AG08396 (cell line): ENCODE results near the gene FGF18.

Experiments
- DNase-seq: peaks from one replicate; pipeline ENCODE4 v3.0.0; 2012; ENCODE audit warnings: low spot score, mixed read lengths

The FGF18 gene

DNA sequence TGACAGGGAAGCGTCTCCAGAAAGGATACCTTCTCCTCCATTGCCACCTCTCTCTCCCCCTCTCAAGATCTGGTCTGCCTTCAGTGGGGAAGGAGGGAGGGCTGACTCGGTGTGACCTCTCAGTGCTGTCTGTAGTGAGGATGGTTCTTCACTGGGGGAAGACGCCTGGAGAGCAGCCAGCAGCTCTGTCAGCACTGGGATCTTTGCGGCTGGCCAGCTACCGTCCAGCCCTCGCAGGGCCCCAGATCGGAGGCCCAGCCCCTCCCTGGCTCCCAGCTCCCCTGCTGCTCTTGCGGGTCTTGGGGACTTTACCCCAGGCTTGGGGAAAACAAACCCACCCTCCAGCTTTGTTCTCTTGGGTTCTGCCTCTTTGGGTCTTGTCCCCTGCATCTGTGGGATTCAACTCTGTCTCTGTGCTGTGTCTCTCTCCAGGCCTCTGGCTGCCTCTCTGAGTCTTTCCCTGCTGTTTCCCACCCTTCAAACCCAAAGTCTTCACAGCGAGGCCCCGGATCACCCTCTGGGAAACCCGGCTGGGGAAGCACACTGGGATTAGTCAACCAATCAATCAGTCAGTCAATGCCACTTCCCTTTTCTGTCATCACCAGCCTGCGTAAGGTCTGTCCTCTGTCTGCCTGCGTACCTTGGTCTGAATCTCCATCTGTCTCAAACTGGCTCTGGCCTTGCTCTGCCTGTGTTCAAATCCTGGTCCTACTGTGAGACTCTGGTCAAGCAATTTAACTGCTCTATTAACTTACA is 23.0 kb downstream of the FGF18 start:
- DNase-seq = peak; percentile 43

DNA sequence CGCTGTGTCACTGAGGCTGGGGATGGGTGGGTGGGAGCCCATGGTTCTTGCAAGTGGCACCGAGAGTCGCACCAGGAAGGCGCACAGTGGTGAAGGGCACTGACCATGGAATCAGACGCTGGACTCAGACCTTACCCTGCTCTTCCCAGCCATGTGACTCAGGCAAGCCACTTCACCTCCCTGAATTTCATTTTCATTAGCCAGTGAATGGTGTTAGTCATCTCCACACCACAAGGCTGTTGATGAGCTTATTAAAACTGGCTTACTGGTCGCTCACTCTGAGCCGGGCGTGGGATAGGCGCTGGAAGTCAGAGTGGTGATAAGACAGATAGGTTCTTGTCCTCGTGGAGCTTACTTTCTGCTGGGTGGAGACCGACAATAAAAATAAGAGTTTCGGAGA is 25.1 kb downstream of the FGF18 start:
- no peak for DNase-seq

DNA sequence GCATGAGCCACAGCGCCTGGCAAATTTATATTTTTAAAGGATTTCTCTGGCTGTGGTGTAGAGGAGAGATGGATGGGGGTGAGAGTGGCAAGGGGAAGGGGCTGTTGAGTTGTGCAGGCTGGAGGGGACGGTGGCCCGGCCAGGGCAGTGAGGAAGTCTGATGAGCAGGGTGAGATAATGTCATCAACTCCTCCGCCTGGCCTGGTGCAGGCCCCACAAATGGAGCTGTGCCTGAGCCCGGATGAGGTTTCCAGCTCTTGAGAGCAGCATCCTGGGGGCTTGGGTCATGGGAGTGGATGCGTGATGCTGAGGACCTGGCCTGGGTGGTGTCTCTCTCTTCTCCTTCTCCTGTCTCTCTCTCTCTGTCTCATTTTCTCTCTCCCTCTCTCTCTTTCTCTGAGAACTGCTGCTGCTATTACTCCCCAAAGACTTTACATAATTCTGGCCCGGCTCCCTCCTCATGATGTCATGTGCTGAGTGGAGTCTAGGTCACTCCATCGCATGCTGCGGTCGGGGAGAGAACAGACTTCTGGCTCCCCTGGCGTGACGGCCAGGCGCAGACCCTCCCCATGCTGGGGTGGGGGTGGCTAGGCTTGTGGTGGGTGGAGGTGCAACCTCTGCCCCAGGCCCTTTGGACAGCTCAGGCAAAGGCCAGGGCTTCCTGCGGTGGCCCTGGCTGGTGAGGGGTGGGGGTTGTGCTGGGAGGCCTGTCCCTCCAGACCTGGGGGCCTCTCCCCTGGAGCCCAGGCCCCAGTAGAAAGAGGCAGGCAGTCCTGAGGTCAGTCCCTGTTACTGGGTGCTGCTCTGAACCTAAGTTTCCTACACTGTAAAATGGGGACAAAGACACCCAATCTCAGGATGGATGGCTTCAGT is 26.4 kb downstream of the FGF18 start:
- DNase-seq = peak; percentile 73

DNA sequence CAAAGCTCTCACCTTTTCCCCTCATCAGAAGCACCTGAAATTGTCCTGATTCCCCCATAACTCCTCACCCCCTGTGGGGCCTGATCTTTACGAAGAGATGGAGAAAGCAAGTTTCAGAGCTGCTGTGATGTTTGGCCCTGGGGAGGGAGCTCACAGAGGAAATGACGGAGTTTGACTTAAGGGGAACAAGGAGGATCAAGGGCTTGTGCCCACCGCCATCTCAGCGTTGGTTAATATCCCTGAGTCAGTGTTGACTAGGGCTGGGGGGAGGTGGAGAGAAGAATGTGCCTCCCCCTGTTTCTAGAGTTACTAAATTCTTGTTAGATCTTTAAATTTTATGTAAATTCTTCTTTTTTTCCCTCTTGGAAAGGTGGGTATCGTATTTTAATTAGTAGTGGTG is 27.8 kb downstream of the FGF18 start:
- no peak for DNase-seq

DNA sequence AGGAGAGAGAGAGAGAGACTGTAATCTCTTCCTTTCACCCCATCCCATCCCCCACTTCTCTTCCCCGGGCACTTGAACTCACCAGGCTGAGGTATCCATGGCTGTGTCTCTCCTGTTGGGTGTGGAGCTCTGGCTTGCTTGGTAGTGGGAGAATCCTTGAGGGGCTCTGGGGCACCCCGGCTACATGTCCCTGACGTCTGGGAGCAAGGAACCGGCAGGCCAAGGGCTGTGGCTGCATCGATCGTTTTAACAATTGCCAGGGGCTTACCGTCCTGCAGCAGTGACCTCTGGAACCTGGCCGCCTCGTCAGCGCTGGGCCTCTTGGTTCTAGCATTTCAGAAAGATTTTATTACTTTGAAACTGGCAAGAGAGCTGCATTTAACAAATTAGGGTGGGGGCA is 30.0 kb downstream of the FGF18 start:
- no peak for DNase-seq

DNA sequence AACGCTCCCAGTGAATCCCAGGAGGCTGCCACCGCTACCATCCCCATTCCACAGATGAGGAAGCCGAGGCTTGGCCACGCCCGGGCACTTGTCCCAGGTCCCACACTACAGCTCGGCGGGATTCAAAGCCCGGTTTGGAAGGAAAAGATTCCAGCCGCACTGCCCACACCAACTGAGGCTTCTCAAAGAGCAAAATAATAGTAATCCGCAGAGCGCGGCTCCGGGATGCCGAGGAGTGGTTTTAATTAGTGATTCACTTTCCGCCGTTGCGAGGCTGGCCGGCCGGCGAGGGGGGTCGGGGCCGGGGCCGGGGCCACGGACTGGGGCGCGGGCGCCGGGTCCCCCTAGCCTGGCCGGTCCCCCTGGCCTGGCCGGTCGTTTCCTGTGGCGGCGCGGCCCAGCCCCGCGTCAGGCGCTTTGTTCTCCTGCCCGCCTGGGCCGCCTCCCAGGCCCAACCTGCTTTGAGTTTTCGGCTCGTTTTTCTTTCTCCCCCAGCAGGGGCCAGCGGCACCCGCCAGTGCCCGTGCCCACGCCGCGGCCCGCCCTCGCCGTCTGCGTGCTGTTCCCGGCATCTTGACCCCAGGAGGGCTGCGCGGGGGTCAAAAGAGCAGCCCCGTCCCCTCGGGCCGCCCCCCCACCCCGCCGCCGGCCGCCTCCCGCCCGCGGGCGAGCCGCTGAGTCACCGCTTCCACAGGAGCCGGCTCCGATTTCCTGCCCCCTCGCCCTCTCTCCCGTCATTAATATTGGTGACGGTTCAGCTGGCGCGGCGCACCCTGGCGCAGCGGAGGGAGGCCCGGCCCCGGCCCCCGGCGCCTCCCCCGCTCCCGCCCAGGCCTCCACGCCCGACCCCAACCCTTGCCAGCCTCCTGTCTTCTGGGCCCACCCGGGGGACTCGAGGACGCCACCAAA is 31.2 kb downstream of the FGF18 start:
- DNase-seq = peak; percentile 92

DNA sequence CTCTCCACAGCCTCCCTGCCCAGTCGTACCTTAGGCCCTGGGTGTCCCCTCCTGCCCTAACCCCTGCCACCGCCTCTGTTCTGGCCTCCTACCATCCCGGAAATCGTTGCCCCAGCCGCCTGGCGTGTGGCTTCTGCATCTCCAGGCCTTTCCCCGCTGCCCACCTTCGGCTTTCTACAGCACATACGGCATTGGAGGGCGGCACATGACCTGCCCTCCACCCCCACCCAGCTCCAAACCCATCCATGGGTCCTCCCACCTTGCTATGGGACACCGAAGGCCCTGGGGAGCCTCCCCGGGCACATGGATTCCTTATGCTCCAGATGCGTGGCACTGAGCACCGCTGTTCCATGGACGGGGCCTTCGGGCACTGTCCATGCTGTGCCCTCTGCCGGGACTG is 32.0 kb downstream of the FGF18 start:
- DNase-seq = no peak

DNA sequence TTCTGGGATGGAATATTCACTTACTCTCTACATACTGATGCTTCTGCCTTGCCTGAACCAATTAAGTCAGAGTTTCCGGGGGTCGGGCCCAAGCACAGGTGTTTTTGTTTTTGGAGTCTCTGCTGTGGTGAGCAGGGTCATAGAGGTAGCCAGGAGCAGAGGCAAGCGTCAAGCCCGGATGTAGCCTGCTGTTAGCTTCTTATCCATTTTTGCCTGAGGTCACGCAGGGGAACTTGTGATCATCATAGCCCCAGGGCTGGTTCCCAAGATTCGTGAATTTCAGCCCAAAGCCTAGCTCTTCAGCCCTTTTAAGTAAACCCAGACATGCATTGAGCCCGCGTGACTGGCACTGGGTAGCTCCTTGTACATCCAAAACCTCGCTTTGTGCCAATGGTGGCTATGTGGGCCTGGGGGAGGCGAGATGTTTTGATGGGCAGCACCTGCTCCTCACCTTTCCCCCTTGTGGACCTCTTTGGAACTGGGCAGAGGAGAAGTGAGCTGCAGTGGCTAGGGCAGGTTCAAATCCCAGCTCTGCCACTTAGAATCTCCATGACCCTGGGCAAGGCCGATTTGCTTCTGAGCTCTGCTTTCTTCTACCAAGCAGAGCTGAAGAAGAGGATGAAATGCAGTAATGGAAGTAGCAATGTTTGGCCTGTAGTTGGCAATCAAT is 33.7 kb downstream of the FGF18 start:
- no peak for DNase-seq

DNA sequence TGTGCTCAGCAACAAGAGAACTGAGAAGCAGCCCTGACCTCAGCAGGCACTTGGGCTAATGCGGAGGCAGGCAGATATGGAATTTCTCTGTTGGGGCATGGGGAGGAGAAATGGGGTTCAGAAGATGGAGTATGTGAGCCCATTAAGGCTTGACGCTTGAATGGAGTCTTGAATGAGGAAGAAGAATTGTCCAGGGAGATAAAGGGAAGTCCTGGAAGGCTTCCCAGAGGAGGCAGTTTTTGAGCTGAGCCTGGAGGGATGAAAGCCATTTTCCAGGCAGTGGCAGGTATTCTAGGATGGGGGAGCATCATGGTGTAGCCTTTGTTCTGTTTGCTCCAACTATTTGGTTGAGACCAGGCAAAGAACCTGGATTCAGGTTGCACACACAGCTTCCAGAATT is 34.5 kb downstream of the FGF18 start:
- no peak for DNase-seq

DNA sequence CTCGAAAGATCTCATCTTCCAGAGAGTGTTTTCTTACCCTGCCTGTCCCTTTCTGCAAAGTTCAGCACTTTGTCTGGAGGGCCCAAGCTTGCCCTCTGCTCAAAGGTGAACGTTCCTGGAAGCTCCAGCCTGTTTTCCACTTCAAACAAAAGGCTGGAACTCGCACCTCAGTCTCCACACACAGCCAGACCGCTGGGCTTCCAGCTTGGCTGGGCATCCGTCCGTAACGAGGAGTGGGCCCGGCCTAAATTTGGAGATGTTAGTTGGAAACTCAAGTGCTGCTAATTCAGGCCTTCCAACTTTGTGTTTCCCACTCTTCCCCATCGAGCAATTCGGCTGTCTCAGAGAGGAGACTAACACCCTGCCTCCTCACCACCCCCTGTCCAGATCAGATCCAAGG is 35.1 kb downstream of the FGF18 start:
- DNase-seq = no peak

DNA sequence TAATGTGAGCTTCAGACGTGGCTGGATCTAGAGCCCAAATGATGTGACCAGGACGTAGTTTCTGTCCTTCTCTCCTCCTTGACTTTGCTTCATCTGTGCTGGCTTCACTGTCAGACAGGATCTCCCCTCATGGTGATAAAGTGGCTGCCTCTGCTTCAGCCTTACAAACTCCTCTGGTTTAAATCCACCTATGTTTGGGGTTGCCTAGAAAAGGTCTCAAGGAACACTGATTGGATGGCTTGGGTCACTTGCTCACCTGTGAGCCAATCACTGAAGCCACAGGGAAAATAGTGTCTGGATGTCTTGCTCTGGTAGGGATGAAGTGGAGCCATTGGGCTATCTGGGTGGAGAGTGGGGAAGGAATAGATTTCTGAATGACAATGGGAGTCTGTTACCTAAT is 36.1 kb downstream of the FGF18 start:
- no peak for DNase-seq

DNA sequence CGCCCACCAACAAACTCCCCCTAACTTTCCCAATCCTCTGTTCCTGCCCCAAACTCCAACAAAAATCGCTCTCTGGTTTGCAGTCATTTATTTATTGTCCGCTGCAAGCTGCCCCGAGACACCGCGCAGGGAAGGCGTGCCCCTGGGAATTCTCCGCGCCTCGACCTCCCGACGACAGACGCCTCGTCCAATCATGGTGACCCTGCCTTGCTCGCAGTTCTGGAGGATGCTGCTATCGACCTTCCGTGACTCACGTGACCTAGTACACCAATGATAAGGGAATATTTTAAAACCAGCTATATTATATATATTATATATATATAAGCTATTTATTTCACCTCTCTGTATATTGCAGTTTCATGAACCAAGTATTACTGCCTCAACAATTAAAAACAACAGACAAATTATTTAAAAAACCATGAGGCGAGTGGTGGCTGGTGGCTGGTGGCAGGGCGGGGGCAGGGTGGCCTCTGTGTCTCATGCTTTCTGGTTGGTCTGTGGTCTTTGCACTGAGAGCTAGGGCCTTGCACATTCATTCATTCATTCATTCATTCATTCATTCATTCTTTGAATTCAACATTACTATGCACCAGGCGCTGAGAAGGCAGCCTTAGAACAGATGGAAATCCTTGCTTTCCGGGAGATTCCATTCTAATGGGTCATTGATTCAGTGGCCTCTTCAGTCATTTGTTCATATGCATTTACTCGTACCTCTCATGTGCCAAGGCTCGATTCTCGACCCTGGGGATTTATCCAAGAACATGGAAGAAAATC is 37.9 kb downstream of the FGF18 start:
- DNase-seq = no peak

DNA sequence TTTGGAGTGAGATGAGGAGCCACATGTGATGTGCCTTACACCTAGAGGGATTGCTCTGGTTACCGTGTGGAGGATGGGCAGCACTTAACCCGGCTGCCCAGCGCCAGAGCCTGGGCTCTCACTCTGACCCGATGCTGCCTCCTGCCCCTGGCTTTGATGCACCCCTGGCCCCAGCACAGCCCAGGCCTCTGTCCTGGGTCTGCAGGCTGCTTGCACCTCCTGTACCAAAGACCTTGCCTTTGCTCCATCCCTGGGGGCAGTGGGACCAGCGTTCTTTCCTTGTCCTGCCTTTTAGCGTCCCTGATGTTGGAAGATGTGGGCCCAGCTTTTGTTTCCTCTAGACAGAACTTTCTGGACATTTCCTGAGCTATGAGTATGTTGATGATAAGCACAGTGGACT is 40.4 kb downstream of the FGF18 start:
- no peak for DNase-seq

DNA sequence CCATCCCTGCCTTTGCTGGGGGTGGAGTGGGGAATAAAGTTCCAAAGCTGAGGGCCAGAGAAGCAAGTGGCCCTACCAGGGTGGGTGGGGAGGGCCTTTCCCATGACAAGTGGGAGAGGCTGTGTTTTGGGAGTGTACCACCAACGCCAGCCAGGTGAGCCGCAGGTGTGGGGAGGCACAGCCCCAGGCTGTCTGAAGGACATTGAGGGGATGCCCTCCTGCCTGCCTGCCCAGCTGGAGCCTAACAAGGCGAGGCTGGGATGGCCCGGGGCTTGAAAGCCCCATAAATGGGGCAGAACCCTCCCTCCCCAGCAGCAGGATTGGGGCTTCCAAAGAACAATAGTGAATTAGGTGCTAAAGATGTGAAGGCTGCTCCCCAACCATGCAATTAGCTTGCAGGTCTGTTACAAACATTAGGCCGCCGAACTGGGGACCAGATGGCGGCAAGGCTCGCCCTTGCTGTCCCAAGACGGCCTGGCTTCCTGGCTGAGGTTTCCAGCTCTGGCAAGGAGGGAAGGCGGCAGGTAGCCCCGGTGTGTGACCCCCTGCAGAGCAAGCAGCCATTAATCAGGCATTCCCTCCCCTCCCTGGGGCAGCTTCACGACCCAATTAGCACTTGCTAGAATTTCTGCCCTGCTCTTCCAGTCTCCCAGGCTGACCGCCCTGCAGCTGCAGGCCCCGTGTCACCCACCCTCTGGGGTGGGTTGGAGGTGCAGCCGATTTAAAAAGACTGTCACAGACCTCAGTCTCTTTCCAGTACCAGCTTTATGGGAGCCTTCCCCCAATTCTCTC is 42.9 kb downstream of the FGF18 start:
- DNase-seq = no peak

DNA sequence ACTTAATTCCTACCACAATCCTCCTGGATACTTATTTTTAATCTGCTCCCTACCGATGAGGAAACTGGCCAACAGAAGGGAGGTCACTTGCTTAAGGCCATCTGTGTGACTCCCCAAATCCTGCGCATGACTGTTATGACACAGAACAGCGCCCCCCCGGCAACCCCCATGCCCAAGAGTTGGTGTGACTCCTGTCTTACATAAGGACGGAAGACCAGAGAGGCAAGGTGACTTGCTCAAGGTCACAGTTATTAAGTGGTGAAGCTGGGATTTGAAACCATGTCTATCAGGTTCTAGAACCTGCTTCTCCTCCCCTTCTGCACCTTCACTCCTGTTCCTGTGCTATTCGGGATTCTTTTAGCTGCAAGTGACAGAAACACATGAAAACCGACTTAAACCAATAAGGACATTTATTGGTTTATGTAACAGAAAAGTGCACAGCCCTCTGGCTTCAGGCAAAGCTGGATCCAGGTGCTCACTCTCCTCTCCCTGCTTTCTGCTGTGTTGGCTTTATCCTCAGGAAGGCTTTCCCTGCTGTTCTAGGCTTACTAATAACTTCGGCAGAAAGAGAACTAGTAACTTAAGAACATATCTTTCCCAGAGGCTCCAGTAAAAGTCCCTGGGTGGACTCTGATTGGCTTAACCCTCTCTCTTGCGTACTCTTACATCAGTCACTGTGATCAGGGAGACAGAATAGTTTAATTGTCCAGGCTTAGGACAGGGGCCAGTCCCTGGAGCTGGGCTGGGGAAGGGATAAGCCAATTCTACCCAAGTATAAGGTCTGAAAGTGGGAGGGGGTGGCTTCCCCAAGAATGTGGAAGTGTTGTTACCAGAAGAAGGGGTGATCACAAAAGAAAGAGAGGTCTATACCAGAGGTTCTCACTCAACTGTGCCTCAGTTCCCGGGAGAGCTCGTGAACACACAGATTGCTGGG is 43.7 kb downstream of the FGF18 start:
- no peak for DNase-seq

DNA sequence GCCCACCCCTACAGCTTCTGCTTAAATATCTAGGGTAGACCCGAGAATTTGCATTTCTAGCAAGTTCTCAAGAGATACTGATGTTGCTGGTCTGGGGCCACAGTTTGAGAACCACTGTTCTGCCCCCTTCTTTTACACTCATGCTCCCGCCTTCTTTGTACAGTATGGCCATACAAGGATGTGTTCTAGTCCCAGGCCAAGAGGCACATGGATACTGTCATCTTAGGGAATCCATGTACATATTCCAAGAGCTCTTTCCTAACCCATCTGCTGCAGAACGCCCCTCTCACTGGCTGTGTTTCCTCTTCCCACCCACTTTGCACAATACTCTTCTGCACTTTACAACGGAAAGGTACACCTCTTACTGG is 44.4 kb downstream of the FGF18 start:
- DNase-seq = no peak

DNA sequence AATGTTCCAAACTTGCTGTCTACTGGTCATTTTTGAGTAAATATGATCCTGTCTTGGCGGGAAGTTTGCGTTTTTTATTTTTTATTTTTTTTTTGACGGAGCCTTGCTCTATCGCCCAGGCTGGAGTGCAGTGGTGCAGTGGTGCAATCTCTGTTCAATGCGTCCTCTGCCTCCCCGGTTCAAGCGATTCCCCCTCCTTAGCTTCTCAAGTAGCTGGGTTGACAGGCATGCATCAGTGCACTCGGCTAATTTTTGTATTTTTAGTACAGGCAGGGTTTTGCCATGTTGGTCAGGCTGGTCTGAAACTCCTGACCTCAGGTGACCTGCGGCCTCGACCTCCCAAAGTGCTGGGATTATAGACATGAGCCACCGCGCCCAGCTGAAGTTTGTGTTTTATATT is 45.4 kb downstream of the FGF18 start:
- no peak for DNase-seq

DNA sequence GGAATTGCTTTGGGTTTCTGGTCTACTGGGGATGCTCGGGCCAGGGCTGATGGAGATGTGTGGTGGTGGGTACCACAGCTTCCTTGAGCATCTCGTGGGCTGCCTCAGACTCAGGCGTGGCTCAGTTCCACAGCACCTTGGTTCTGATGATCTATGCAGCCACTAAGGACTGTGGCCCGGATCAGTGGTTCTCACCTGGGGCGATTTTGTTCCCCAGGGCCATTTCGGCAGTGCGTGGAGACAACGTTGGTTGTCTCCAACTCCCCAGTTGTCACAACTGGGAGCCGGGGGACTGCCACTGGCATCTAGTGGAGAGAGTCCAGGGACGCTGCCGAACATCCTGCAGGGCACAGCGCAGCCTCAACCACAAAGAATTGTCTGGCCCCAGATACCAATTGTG is 47.7 kb downstream of the FGF18 start:
- DNase-seq = no peak

DNA sequence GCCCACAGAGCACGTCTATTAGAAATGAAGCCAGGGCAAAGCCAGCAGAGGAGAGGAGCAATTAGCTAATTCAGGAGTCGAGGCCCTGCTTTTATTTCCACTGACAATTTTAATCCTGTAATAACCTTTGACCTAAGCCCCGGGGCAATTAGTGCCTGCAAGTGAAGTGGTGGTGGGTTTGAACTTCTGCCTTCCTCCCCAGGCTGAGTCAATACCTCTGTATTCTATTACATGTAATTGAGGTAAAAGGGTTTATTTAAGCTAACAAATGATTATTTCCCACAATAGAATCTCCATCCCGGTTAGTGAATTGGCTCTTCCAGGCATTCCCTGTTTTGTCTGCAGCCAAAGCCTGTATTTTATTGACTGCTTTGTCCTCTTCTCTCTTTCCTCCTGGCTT is 49.9 kb downstream of the FGF18 start:
- no peak for DNase-seq
